A549 (cell line): Measurements from ENCODE around the gene SDS. TPM values are rescaled to one million over a fixed set of nuclear protein-coding genes. Genes with fewer than 3 reads are reported as not detected.

ENCODE experiments used
- ATAC-seq, 2 experiments: fragments of 200-7000 bp in 1 of 2; fragments of >200 bp in 1 of 2; cut with Nextera tagmentation in 1 of 2; cut with Tn5 transposase in 1 of 2; 3 replicates each; pipeline versions ENCODE4 v1.8.0 to v1.9.1; 2018 to 2020; ENCODE audit warnings: mild to moderate bottlenecking in 1 of 2, moderate library complexity in 1 of 2
- CTCF ChIA-PET: fragments of 300-600 bp; sonication (Branson Sonifier 250); formaldehyde crosslinking; extraction: SDS; loops from one replicate; lab custom pipeline; 2021; ENCODE audit warnings: antibody characterized with exemption, inconsistent platforms; lab: Yijun Ruan, JAX
- POLR2A ChIA-PET: fragments of 350-600 bp; formaldehyde crosslinking; extraction: SDS; loops from one replicate; lab custom pipeline; 2021; ENCODE audit warnings: antibody characterized with exemption, inconsistent platforms; lab: Yijun Ruan, JAX
- DNase-seq, 2 experiments: peaks; one replicate each; pipeline versions ENCODE4 v3.0.0 to v3.0.0-alpha.2; 2011 to 2016; ENCODE audit warnings: low read depth in 1 of 2, low spot score in 1 of 2
- FAIRE-seq: peaks from 2 replicates; lab custom pipeline; 2011; peaks lifted over from hg19 to GRCh38; lab: Jason Lieb, UNC
- H3K27ac ChIP-seq, 2 experiments: fragments of >200 bp; sonication (Bioruptor Twin); formaldehyde crosslinking; 3 replicates each; pipeline ENCODE4 v1.5.1; 2016 to 2017
- H3K4me1 ChIP-seq: fragments of >200 bp; sonication (Bioruptor Twin); formaldehyde crosslinking; 3 replicates; pipeline ENCODE4 v1.6.1; 2016
- H3K4me2 ChIP-seq: fragments of >200 bp; sonication (Bioruptor Twin); formaldehyde crosslinking; 3 replicates; pipeline ENCODE4 v1.6.1; 2016
- H3K4me3 ChIP-seq: fragments of >200 bp; sonication (Bioruptor Twin); formaldehyde crosslinking; 3 replicates; pipeline ENCODE4 v1.5.1; 2016
- H3K9me3 ChIP-seq: fragments of >200 bp; sonication (Bioruptor Twin); formaldehyde crosslinking; 3 replicates; pipeline ENCODE4 v1.6.1; 2016
- CBX2 ChIP-seq: fragments of 200-600 bp; sonication (generic); IDR thresholded peaks from 2 replicates; pipeline ENCODE4 v1.6.1; 2016; ENCODE audit warnings: low read depth, mild to moderate bottlenecking, borderline replicate concordance
- EHMT2 ChIP-seq: fragments of 200-600 bp; sonication (generic); IDR thresholded peaks from 2 replicates; pipeline ENCODE4 v1.6.1; 2016; ENCODE audit warnings: antibody characterized with exemption, low read depth, mild to moderate bottlenecking, moderate library complexity
- EP300 ChIP-seq, 2 experiments: fragments of >200 bp; sonication (Bioruptor Twin); formaldehyde crosslinking; IDR thresholded peaks; 2 replicates in 1 of 2; 3 replicates in 1 of 2; pipeline ENCODE4 v1.6.1; 2016 to 2017
- FOXS1 ChIP-seq: fragments of 250-450 bp; sonication (Bioruptor Pico); IDR thresholded peaks from 2 replicates; pipeline ENCODE4 v1.5.0; 2020; ENCODE audit warnings: mild to moderate bottlenecking, moderate library complexity
- HMGXB4 ChIP-seq: fragments of 250-450 bp; sonication (Bioruptor Pico); IDR thresholded peaks from 2 replicates; pipeline ENCODE4 v1.5.0; 2021; ENCODE audit warnings: mild to moderate bottlenecking, moderate library complexity, borderline replicate concordance
- KDM1A ChIP-seq: fragments of 200-600 bp; sonication (generic); IDR thresholded peaks from 2 replicates; pipeline ENCODE4 v1.6.1; 2016; ENCODE audit warnings: low read depth, mild to moderate bottlenecking
- MAFK ChIP-seq: fragments of 450-650 bp; IDR thresholded peaks from 2 replicates; pipeline ENCODE4 v1.6.1; 2014; ENCODE audit not compliant: partially characterized antibody
- MAX ChIP-seq: IDR thresholded peaks from 2 replicates; pipeline ENCODE4 v1.6.1; 2012
- MYC ChIP-seq: IDR thresholded peaks from 2 replicates; pipeline ENCODE4 v1.6.1; 2012; ENCODE audit warnings: mild to moderate bottlenecking, inconsistent platforms, low read length, improper control_type of control experiment, borderline replicate concordance
- PHF8 ChIP-seq: fragments of 200-600 bp; sonication (generic); IDR thresholded peaks from 2 replicates; pipeline ENCODE4 v1.6.1; 2016; ENCODE audit warnings: low read depth, mild to moderate bottlenecking, antibody characterized with exemption, moderate library complexity, borderline replicate concordance
- POLR2A ChIP-seq: IDR thresholded peaks from 2 replicates; pipeline ENCODE4 v1.6.1; 2012; ENCODE audit warnings: mild to moderate bottlenecking, low read length
- RAD21 ChIP-seq, 2 experiments: fragments of >200 bp in 1 of 2; sonication (Bioruptor Twin) in 1 of 2; formaldehyde crosslinking in 1 of 2; IDR thresholded peaks in 1 of 2; conservative IDR thresholded peaks in 1 of 2; 2 replicates in 1 of 2; 3 replicates in 1 of 2; pipeline ENCODE4 v1.6.1; 2012 to 2018; ENCODE audit warnings: inconsistent platforms in 1 of 2
- RNF2 ChIP-seq: fragments of 200-600 bp; sonication (generic); IDR thresholded peaks from 2 replicates; pipeline ENCODE4 v1.6.1; 2016; ENCODE audit warnings: low read depth, mild to moderate bottlenecking, antibody characterized with exemption, moderate library complexity, borderline replicate concordance
- USF2 ChIP-seq: fragments of 450-650 bp; IDR thresholded peaks from 2 replicates; pipeline ENCODE4 v1.6.1; 2014; ENCODE audit warnings: antibody characterized with exemption
- ZSCAN20 ChIP-seq: fragments of 250-450 bp; sonication (Bioruptor Pico); IDR thresholded peaks from 2 replicates; pipeline ENCODE4 v1.8.0; 2022; ENCODE audit warnings: mild to moderate bottlenecking, moderate library complexity
- WGBS: methylation state at CpG from one replicate; pipeline ENCODE4 v1.1.6; 2017; ENCODE audit errors: missing lambda C conversion rate; 5-methylcytosine and 5-hydroxymethylcytosine counted together
- polyA plus RNA-seq, 4 experiments: library from polyadenylated mRNA; depleted of rRNA in 3 of 4; stranded (reverse); fragments of >200 nt; fragmentation: RNase III in 1 of 4; extraction: RNeasy Plus Mini Kit Qiagen cat#74134 plus additional on column Dnase treatment in 1 of 4; gene quantifications; 2 replicates in 3 of 4; 3 replicates in 1 of 4; pipeline ENCODE4 v1.2.3, GENCODE V29; 2011 to 2017

SDS gene
- polyA plus RNA-seq, 2 of the 4 experiments (the other 2 are of a cell fraction) = 3.9 to 7.3 TPM

GRCh38 chr12:113388351-113388750 lies 15.3 kb downstream of the SDS start:
- Histone ChIP-seq H3K27ac (no peak overlapping the region), H3K4me1 (no peaks in the 10 kb centered on the region), H3K9me3 (no peaks in the 10 kb centered on the region), H3K4me2 (no peak overlapping the region), H3K4me3 (no peak overlapping the region)
- ChIA-PET POLR2A (no interaction called here), CTCF (interaction anchor here (0.5 to 1.8 kb wide), 3 partner anchors 17 to 75 kb away, joined by 3 to 4 read pairs (median 3); no protein-coding TSS in a partner anchor)
- FAIRE-seq (no peak), ATAC-seq (no peak), DNase-seq (no peak)
- WGBS = 92% methylated on average over 11 of the region's 14 CpGs
- TF ChIP-seq USF2 = no peak
- no peak for TF ChIP-seq POLR2A
- TF ChIP-seq MAX = no peak
- TF ChIP-seq, all 56 proteins: peak for 0

- DNase-seq (no peak), FAIRE-seq (no peak), ATAC-seq (no peak)
- TF ChIP-seq FOXS1 (CRISPR knock-in tag) (no peak), MAFK (no peak), HMGXB4 (no peak), USF2 (no peak), PHF8 (no peak), MYC (no peak), CBX2 (no peak), ZSCAN20 (CRISPR knock-in tag) (no peak), EP300 (IDR thresholded peaks at IDR 0.05) (no peak)
- Histone ChIP-seq H3K9me3 (no peaks in the 10 kb centered on the region), H3K4me1 (no peaks in the 10 kb centered on the region), H3K27ac (no peak overlapping the region), H3K4me3 (no peak overlapping the region), H3K4me2 (no peak overlapping the region)
- POLR2A ChIA-PET = no interaction called here
- CTCF ChIA-PET = interaction anchor here (0.5 to 3.7 kb wide), 3 partner anchors 17 to 74 kb away, joined by 3 to 14 read pairs (median 4); no protein-coding TSS in a partner anchor
- WGBS = 95% methylated on average over 11 of the region's 11 CpGs
These were observed 16.1 kb downstream of the SDS start for GRCh38 chr12:113387631-113388030.

GRCh38 chr12:113386866-113387566 lies 16.7 kb downstream of the SDS start:
- Histone ChIP-seq H3K4me3 (no peak overlapping the region), H3K4me2 (no peak overlapping the region), H3K9me3 (no peaks in the 10 kb centered on the region), H3K27ac (no peak overlapping the region), H3K4me1 (no peaks in the 10 kb centered on the region)
- ChIA-PET POLR2A (no interaction called here), CTCF (interaction anchor here (1.8 to 3.7 kb wide), 2 partner anchors 18 to 38 kb away, joined by 4 to 14 read pairs; no protein-coding TSS in a partner anchor)
- TF ChIP-seq RAD21 (conservative IDR thresholded peaks at IDR 0.05 in 1 of 2, IDR thresholded peaks at IDR 0.05 in 1 of 2) (no peak), EHMT2 (no peak), MAFK (no peak), RNF2 (no peak), KDM1A (no peak)
- no peak for ATAC-seq
- no peak for FAIRE-seq
- 99% methylated on average over 12 of the region's 12 CpGs for WGBS
- no peak for DNase-seq
